ENCODE results near the gene ASCC2.

DNA sequence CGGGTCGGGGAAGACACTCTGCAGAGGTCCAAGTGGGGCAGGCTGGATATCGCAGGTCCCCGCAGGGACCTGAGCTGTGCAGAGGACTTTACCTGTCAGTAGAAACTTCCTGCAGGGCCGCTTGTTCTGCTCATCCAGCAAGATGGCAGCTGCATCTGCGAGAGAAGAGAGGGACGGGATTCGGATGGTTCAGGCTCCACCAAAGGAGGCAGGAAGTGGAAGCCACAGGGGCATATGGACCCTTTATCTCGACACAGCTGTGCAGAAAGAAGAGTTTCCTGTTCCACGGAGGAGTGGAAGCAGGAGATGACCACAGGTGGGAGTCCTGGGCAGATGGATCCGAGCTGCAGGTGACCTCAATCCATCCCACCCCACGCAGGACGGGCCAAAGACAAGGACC is 95.7 kb downstream of the ASCC2 start:
- TF ChIP-seq, protein P1, sequence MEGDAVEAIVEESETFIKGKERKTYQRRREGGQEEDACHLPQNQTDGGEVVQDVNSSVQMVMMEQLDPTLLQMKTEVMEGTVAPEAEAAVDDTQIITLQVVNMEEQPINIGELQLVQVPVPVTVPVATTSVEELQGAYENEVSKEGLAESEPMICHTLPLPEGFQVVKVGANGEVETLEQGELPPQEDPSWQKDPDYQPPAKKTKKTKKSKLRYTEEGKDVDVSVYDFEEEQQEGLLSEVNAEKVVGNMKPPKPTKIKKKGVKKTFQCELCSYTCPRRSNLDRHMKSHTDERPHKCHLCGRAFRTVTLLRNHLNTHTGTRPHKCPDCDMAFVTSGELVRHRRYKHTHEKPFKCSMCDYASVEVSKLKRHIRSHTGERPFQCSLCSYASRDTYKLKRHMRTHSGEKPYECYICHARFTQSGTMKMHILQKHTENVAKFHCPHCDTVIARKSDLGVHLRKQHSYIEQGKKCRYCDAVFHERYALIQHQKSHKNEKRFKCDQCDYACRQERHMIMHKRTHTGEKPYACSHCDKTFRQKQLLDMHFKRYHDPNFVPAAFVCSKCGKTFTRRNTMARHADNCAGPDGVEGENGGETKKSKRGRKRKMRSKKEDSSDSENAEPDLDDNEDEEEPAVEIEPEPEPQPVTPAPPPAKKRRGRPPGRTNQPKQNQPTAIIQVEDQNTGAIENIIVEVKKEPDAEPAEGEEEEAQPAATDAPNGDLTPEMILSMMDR (IDR thresholded peaks at IDR 0.05) = no peak
- no peak for TF ChIP-seq POLR2A (IDR thresholded peaks at IDR 0.05)
